ENCODE data around the gene ZNF770.
A peak's percentile ranks its signal among the peaks of the same experiment; 100 is the strongest.

ZNF770 gene, protein sequence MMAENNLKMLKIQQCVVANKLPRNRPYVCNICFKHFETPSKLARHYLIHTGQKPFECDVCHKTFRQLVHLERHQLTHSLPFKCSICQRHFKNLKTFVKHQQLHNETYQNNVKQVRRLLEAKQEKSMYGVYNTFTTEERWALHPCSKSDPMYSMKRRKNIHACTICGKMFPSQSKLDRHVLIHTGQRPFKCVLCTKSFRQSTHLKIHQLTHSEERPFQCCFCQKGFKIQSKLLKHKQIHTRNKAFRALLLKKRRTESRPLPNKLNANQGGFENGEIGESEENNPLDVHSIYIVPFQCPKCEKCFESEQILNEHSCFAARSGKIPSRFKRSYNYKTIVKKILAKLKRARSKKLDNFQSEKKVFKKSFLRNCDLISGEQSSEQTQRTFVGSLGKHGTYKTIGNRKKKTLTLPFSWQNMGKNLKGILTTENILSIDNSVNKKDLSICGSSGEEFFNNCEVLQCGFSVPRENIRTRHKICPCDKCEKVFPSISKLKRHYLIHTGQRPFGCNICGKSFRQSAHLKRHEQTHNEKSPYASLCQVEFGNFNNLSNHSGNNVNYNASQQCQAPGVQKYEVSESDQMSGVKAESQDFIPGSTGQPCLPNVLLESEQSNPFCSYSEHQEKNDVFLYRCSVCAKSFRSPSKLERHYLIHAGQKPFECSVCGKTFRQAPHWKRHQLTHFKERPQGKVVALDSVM

DNA sequence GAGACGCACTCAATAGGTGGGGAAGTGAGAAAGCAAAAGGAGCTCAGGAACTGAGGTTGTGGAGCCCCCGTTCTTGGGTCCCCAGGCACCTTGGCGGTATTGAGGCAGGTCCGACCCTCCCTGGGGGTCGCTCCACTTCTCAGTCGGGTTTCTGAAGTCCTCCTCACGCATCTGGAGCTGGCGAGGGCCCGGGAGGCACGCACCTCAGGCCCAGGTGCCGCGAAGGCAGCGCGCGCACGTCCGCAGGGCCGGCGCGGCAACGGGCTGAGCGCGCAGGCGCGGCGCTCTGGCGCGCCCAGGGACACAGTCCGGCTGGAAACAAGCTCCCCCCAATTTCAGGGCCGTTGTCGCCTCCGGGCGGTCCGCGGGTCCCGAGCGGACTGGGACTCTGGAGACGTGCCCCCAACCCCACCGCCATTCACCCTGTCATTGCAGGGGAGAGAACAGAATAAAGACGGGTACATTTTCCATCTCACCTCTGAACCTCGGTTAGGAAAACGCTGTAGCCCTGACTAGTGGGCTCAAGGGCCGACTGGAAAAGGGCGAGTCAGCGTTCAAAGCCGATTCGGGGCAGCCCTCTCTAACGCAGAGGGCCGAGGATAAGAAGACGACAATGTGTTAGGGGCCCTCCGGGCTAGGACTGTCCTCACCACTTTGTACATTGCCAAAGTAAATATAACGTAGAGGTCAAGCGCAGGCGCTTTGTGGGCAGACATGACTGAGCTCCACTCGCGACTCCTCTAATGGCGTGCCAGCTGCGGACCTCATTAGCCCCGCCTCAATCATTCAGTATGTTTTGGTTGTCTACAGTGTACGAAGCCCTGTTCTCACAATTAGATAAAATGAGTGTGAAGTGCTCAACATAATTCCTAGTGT is at the start of gene ZNF770:
Gene ZNF770, minus strand, starts transcription at position 261 of the 876 bp plus-strand sequence. CDS start 4,853 bp downstream, outside the sequence.
- in situ Hi-C loops (cut with HindIII; ENCODE audit: low sequenced_read_pairs), result no loop called here
- TF ChIP-seq, protein P1, sequence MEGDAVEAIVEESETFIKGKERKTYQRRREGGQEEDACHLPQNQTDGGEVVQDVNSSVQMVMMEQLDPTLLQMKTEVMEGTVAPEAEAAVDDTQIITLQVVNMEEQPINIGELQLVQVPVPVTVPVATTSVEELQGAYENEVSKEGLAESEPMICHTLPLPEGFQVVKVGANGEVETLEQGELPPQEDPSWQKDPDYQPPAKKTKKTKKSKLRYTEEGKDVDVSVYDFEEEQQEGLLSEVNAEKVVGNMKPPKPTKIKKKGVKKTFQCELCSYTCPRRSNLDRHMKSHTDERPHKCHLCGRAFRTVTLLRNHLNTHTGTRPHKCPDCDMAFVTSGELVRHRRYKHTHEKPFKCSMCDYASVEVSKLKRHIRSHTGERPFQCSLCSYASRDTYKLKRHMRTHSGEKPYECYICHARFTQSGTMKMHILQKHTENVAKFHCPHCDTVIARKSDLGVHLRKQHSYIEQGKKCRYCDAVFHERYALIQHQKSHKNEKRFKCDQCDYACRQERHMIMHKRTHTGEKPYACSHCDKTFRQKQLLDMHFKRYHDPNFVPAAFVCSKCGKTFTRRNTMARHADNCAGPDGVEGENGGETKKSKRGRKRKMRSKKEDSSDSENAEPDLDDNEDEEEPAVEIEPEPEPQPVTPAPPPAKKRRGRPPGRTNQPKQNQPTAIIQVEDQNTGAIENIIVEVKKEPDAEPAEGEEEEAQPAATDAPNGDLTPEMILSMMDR (IDR thresholded peaks at IDR 0.05; ENCODE audit: low read depth, low read length, missing control alignments), result no peak
- DNase-seq (ENCODE audit: low read depth), result peak; percentile 33
- peak within 1 kb of the TSS; percentile 89 for H3K4me3 ChIP-seq (ENCODE audit: low read depth, low read length)

DNA sequence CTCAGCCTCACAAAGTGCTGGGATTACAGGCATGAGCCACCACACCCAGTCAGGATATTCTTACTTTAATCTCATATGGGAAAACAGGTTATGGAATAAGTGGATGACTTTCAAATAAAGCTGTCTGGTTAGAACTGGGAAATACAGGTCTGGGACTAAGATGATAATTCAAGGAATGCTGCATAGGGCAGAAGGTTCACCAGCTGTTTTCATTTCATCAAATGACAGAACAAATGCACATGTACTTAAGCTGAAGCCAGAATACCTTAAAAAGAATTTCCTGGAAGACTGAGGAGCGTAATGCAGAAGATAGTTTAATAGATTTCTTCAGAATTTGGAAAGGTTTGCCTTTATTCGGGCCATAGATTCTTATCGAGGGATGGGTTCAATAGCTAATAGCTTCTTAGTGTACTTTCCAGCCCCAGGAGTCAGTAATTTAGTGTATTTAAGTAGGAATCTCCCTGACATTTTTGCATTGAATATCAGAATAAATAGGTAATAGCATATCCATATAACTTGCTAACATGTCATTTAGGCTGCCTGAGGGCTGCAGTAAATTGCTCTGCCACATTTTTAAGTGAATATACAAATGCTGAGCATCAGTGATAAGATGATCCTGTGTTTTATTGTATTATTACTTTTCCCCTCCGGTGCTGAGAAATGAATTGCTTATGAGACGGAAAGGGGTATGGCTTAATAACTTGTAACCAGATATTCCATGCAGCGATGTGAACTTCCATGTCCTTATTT is 40.3 kb upstream of the ZNF770 start:
- in situ Hi-C loops (cut with HindIII; ENCODE audit: low sequenced_read_pairs), result no loop called here
- TF ChIP-seq, protein P1 (IDR thresholded peaks at IDR 0.05; ENCODE audit: low read depth, low read length, missing control alignments), result no peak
- DNase-seq (ENCODE audit: low read depth), result no peak
- no peak overlapping the region for H3K4me3 ChIP-seq (ENCODE audit: low read depth, low read length)

DNA sequence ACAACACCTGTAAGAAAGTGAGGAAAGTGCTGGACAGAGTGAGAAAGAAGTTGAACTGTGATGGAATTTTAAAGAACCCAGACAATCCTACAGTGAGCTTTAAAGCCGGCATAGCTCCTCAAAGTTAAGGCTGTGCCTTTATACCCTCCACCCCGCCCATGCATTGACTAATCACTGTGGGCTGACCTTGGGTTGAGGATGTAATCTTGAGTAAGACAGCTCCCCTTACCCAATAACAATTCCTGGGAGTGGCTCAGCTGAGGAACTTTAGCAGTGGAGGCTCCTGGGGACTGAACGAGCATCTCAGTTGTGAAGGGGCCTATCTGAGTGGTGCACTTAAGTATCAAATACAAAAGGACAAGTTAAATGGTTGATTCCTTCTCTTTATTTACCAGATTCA is 35.7 kb upstream of the ZNF770 start:
- TF ChIP-seq, protein P1 (IDR thresholded peaks at IDR 0.05; ENCODE audit: low read depth, low read length, missing control alignments), result no peak
- in situ Hi-C loops (cut with HindIII; ENCODE audit: low sequenced_read_pairs), result no loop called here
- no peak for DNase-seq (ENCODE audit: low read depth)
- no peak overlapping the region for H3K4me3 ChIP-seq (ENCODE audit: low read depth, low read length)

DNA sequence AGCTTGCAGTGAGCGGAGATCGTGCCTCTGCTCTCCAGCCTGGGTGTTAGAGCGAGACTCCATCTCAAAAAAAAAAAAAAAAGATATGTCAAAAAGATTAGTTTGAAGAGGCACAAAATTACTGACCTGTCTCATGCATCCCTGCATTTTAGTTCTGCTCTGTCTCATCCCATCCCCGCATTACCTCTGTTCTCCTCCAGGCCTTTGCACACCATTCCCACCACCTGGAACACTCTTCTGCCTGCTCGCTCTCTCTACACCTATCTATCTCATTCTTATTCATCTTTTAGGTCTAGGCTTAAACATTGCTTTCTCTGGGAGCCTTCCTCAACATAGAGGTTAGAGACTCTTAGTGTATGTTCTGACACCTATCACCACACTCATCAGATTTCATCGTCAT is 32.9 kb upstream of the ZNF770 start:
- in situ Hi-C loops (cut with HindIII; ENCODE audit: low sequenced_read_pairs), result no loop called here
- TF ChIP-seq, protein P1 (IDR thresholded peaks at IDR 0.05; ENCODE audit: low read depth, low read length, missing control alignments), result no peak
- no peak overlapping the region for H3K4me3 ChIP-seq (ENCODE audit: low read depth, low read length)
- no peak for DNase-seq (ENCODE audit: low read depth)

DNA sequence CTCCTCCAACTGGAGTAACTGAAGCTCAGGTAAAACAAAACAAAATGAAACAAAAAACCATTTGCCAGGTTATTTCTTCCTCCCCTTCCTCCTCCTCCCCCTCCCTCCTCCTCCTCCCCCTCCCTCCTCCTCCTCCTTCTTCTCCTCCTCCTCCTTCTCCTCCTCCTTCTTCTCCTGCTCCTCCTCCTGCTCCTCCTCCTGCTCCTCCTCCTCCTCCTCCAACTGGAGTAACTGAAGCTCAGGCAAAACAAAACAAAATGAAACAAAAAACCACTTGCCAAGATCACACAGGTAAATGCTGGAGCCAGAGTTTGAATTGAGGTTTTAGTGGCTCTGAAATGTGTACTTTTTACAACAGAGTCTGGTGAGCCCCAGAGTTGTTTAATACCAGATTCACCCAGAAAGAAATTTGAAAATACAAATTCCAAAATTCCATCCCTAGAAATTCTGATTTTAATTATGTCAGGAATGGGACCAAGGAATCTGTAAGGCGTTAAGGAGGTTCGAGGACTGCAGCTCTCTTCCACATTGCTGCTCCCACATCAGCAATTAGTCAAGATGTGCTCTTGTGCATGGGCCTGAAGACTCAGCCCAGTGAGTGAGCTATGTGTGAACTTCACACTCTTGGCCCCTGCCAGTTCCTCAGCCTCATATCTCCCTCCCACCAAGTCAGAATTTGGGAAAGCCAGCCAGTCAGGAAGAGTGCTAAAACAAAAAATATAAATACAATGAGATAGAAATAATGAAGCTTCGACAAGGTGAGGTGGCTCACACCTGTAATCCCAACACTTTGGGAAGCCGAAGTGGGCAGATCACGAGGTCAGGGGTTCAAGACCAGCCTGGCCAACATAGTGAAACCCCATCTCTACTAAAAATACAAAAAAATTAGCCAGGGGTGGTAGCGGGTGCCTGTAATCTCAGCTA is 31.6 kb upstream of the ZNF770 start:
- in situ Hi-C loops (cut with HindIII; ENCODE audit: low sequenced_read_pairs), result no loop called here
- no peak for DNase-seq (ENCODE audit: low read depth)
- H3K4me3 ChIP-seq (ENCODE audit: low read depth, low read length), result no peak overlapping the region
- TF ChIP-seq, protein P1 (IDR thresholded peaks at IDR 0.05; ENCODE audit: low read depth, low read length, missing control alignments), result no peak
